Keratinocyte (primary cell): Measurements from ENCODE around the gene CD44. TPM values are rescaled to one million over a fixed set of nuclear protein-coding genes. Genes with fewer than 3 reads are reported as not detected.

Source experiments
- DNase-seq: peaks from one replicate; pipeline ENCODE4 v3.0.0-alpha.2; 2011; ENCODE audit warnings: low read depth, missing footprints, low spot score
- FAIRE-seq: peaks from 2 replicates; lab custom pipeline; 2011; peaks lifted over from hg19 to GRCh38; lab: Jason Lieb, UNC
- H2AFZ ChIP-seq: 2 replicates; pipeline ENCODE4 v1.6.0; 2012; ENCODE audit warnings: low read length, control low read depth, inconsistent platforms; ENCODE audit not compliant: control insufficient read depth
- H3K27ac ChIP-seq: 2 replicates; pipeline ENCODE4 v1.5.1; 2011; ENCODE audit warnings: low read length; ENCODE audit not compliant: control insufficient read depth, insufficient read depth
- H3K27me3 ChIP-seq: 3 replicates; pipeline ENCODE4 v1.6.0; 2011; ENCODE audit warnings: low read length; ENCODE audit not compliant: control insufficient read depth, insufficient read depth; ENCODE audit errors: extremely low read depth
- H3K36me3 ChIP-seq, 2 experiments: 2 replicates in 1 of 2; 3 replicates in 1 of 2; pipeline ENCODE4 v1.5.1; 2011; ENCODE audit warnings: low read length in 2 of 2, mild to moderate bottlenecking in 1 of 2; ENCODE audit not compliant: control insufficient read depth in 2 of 2, insufficient read depth in 2 of 2; ENCODE audit errors: extremely low read depth in 1 of 2
- H3K4me1 ChIP-seq: 3 replicates; pipeline ENCODE4 v1.5.1; 2011; ENCODE audit warnings: low read length; ENCODE audit not compliant: control insufficient read depth, insufficient read depth; ENCODE audit errors: extremely low read depth
- H3K4me2 ChIP-seq: 3 replicates; pipeline ENCODE4 v1.6.0; 2011; ENCODE audit warnings: low read depth, low read length; ENCODE audit not compliant: control insufficient read depth, insufficient read depth; ENCODE audit errors: extremely low read depth
- H3K4me3 ChIP-seq, 3 experiments: fragments of 200-600 bp in 1 of 3; sonication (generic) in 1 of 3; 2 replicates in 2 of 3; 3 replicates in 1 of 3; pipeline ENCODE4 v1.5.1; 2011 to 2016; ENCODE audit warnings: low read length in 3 of 3, mild to moderate bottlenecking in 3 of 3, control low read depth in 2 of 3, inconsistent platforms in 1 of 3, low read depth in 1 of 3, mixed read lengths in 1 of 3, mixed run types in 1 of 3, moderate library complexity in 1 of 3; ENCODE audit not compliant: control insufficient read depth in 2 of 3, insufficient read depth in 2 of 3; ENCODE audit errors: extremely low read depth in 1 of 3
- H3K79me2 ChIP-seq: 2 replicates; pipeline ENCODE4 v1.6.0; 2012; ENCODE audit warnings: low read length; ENCODE audit not compliant: control insufficient read depth, insufficient read depth
- H3K9ac ChIP-seq: 3 replicates; pipeline ENCODE4 v1.6.0; 2011; ENCODE audit warnings: low read length; ENCODE audit not compliant: control insufficient read depth, insufficient read depth; ENCODE audit errors: extremely low read depth
- H3K9me1 ChIP-seq: 3 replicates; pipeline ENCODE4 v1.6.0; 2011; ENCODE audit warnings: low read length; ENCODE audit not compliant: control insufficient read depth, insufficient read depth; ENCODE audit errors: extremely low read depth
- H3K9me3 ChIP-seq: 2 replicates; pipeline ENCODE4 v1.5.1; 2012; ENCODE audit warnings: low read depth, low read length; ENCODE audit not compliant: control insufficient read depth
- H4K20me1 ChIP-seq: 3 replicates; pipeline ENCODE4 v1.6.0; 2011; ENCODE audit warnings: low read length; ENCODE audit not compliant: control insufficient read depth, insufficient read depth; ENCODE audit errors: extremely low read depth
- CTCF ChIP-seq, 3 experiments: IDR thresholded peaks in 1 of 3; conservative IDR thresholded peaks in 1 of 3; optimal IDR thresholded peaks in 1 of 3; 2 replicates in 2 of 3; 3 replicates in 1 of 3; pipeline versions ENCODE3 to v1.5.1; 2011; ENCODE audit warnings: low read length in 3 of 3, mild to moderate bottlenecking in 3 of 3, moderate library complexity in 2 of 3, control low read depth in 1 of 3, inconsistent platforms in 1 of 3; ENCODE audit not compliant: insufficient read depth in 2 of 3; ENCODE audit errors: extremely low read depth in 1 of 3
- EZH2 ChIP-seq: IDR thresholded peaks from one replicate; pipeline ENCODE4 v1.6.1; 2012; ENCODE audit warnings: inconsistent platforms, mild to moderate bottlenecking, low read length, moderate library complexity
- dilution Hi-C: fragments of 300-500 bp; cut with MboI; formaldehyde crosslinking; loops from one replicate; pipeline ENCODE4 v1.7.0; 2020; ENCODE audit warnings: low sequenced_read_pairs; ENCODE audit not compliant: extremely low pct_ligation_motif_present
- polyA plus RNA-seq, 5 experiments: library from polyadenylated mRNA; depleted of rRNA in 3 of 5; stranded (reverse) in 3 of 5; stranded (forward) in 1 of 5; unstranded in 1 of 5; fragments of >200 nt; gene quantifications; 1 replicate in 1 of 5; 2 replicates in 3 of 5; 3 replicates in 1 of 5; pipeline versions ENCODE4 v1.2.1 to v1.2.3, GENCODE V29; 2011 to 2012; ENCODE audit warnings: missing spikeins in 2 of 5, low read depth in 1 of 5, low replicate concordance in 1 of 5

CD44 gene
- polyA plus RNA-seq, 1 donor (not counting 4 experiments of a cell fraction or from before 2014, with no cell fraction given), result 2,038 TPM

GRCh38 chr11:35234460-35235156 is 95.6 kb downstream of the CD44 start:
- no peak overlapping the region for H3K9ac ChIP-seq
- TF ChIP-seq EZH2 (no peak), CTCF (optimal IDR thresholded peaks at IDR 0.05 in 1 of 3, IDR thresholded peaks at IDR 0.05 in 1 of 3, conservative IDR thresholded peaks at IDR 0.05 in 1 of 3; ENCODE audit: extremely low read depth in 1 of 3, insufficient read depth in 2 of 3, low read length in 3 of 3) (no peak)
- H3K4me1 ChIP-seq, result peaks cover 32% of the 10 kb centered on the region
- no peak for FAIRE-seq
- no peak overlapping the region for H3K27ac ChIP-seq
- dilution Hi-C loops, result no loop called here
- DNase-seq, result no peak
- no peaks in the 10 kb centered on the region for H3K27me3 ChIP-seq
- H3K79me2 ChIP-seq, result no peaks in the 10 kb centered on the region
- peaks cover 4 to 11% of the 10 kb centered on the region in 2 experiments for H3K36me3 ChIP-seq
- no peaks in the 10 kb centered on the region for H3K9me3 ChIP-seq
- no peak overlapping the region for H2AFZ ChIP-seq
- H3K9me1 ChIP-seq, result no peaks in the 10 kb centered on the region
- no peak overlapping the region for H3K4me3 ChIP-seq
- H4K20me1 ChIP-seq, result no peaks in the 10 kb centered on the region
- H3K4me2 ChIP-seq, result no peak overlapping the region

- peaks cover 32% of the 10 kb centered on the region for H3K4me1 ChIP-seq
- H3K9ac ChIP-seq, result no peak overlapping the region
- TF ChIP-seq EZH2 (no peak), CTCF (optimal IDR thresholded peaks at IDR 0.05 in 1 of 3, IDR thresholded peaks at IDR 0.05 in 1 of 3, conservative IDR thresholded peaks at IDR 0.05 in 1 of 3; ENCODE audit: extremely low read depth in 1 of 3, insufficient read depth in 2 of 3, low read length in 3 of 3) (no peak)
- H3K4me3 ChIP-seq, result no peak overlapping the region
- H4K20me1 ChIP-seq, result no peaks in the 10 kb centered on the region
- no peaks in the 10 kb centered on the region for H3K79me2 ChIP-seq
- DNase-seq (no peak), FAIRE-seq (peak; percentile 20)
- H3K9me1 ChIP-seq, result no peaks in the 10 kb centered on the region
- H3K36me3 ChIP-seq, result peaks cover 1 to 6% of the 10 kb centered on the region in 2 experiments
- no peaks in the 10 kb centered on the region for H3K27me3 ChIP-seq
- no peak overlapping the region for H2AFZ ChIP-seq
- H3K27ac ChIP-seq, result no peak overlapping the region
- no peaks in the 10 kb centered on the region for H3K9me3 ChIP-seq
- dilution Hi-C loops, result no loop called here
- no peak overlapping the region for H3K4me2 ChIP-seq
Measured at GRCh38 chr11:35235157-35235468, 96.1 kb downstream of the CD44 start.
